ENCODE measurements around the gene AIFM1.

AIFM1 gene

DNA sequence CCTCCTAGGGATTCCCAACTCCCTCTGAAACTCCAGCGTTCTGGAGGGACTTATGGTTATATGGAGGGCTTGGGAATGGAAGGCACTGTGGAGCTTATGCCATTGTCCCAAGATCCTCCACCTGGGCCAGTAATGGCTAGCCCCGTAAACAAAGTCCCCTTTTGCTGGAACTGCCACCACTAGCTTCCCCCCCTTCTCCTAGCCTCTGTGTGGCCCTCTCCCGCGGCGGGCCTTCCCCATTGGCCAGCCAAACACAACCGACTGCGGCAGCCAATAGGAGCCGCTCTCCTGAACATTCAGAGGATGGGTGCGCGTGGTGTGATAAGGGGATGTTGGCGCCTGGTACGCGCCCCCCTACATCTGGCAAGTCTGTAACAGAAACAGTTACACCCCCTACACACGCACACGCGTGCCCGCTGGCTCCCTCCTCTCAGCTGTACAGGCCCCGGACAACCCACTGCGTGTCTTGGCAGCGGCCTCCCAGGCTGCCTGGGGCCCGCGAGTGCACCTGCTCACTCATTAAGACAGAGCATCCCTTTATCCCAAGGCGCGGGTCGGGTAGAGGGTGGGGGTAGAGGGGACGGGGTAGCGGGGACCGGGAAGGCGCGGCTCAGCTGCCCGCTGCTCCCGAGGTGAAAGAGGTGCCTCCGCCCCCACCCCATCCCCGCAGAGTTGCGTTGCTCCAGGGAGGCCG, 5.3 kb upstream of the AIFM1 start:
- peak; percentile 26 for DNase-seq

DNA sequence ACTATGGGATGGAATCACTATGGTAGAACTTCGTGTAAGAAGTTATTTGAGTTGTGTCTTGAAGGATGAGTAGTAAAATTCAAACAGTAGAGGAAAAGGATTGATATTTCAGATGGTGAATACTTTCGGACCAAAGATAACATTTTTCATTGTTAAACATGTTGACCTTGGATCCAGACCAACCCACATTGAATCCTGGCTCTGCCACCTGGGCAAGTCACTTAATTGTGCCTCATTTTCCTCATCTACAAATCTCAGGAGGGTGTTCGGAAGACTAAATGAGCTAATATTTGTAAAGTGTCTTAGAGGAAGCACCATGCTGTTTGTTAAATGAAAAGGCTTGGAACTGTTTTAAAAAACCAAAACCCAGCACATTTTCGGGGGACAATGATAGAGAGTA, 1.4 kb upstream of the AIFM1 start:
- DNase-seq = no peak

GRCh38 chrX:130166503-130166777, 799 bp upstream of the AIFM1 start:
- no peak for DNase-seq

- no peak for DNase-seq
Observed at GRCh38 chrX:130165181-130165702, 399 bp downstream of the AIFM1 start.

GRCh38 chrX:130163398-130163797, 2.2 kb downstream of the AIFM1 start:
- DNase-seq = no peak

DNA sequence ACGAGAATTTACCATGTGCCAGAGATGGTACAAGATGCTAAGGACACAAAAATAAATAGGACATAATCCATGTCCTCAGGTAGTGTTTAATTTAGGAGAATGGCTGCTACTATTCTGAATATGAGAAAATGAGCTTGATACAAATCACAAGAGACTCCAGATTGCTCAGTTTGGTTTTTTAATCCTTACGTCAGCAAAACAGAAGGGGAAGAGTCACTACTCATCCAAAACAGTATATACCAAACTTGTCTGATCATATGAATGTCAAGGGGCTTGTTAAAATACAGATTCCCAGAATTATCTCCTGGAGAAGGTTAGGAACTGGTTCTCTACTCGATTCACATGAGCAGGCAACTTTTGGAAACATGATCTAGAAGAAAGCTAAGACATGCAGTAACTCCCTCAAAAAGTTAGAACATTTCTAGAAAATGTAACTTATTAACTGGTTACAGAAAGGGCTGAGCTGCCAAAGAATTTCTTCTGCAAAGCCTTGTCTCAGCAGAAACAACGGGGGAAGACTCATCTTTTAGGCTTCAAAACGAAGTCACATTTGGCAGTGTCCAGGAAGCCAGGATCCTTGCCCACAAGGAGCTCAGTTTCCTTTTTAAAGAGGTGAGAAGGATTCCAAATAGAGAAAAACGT, 3.4 kb downstream of the AIFM1 start:
- no peak for DNase-seq

- DNase-seq = no peak
Observed at GRCh38 chrX:130159776-130160175, 5.9 kb downstream of the AIFM1 start.

DNA sequence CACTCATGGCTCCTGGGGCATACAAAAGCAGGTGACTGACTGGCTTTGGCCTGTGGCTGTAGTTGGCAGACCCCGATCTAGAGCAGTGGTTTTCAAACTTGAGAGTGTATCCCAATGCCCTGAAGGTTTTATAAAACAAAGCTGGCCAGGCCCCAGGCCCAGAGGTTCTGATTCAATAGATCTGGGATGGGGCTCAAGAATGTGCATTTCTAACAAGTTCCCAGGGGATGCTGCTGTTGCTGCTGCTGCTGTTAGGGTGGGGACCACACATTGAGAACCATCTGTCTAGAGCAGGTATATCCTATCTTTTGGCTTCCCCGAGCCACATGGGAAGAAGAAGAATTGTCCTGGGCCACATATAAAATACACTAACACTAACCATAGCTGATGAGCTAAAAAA, 7.3 kb downstream of the AIFM1 start:
- DNase-seq = no peak

GRCh38 chrX:130155564-130155963, 10.1 kb downstream of the AIFM1 start:
- DNase-seq = no peak

GRCh38 chrX:130147631-130148030, 18.0 kb downstream of the AIFM1 start:
- DNase-seq = no peak

GRCh38 chrX:130145123-130145522, 20.5 kb downstream of the AIFM1 start:
- DNase-seq = no peak

GRCh38 chrX:130144509-130144908, 21.1 kb downstream of the AIFM1 start:
- DNase-seq = no peak

- peak; percentile 58 for DNase-seq
Observed at GRCh38 chrX:130139474-130140201, 26.0 kb downstream of the AIFM1 start.

DNA sequence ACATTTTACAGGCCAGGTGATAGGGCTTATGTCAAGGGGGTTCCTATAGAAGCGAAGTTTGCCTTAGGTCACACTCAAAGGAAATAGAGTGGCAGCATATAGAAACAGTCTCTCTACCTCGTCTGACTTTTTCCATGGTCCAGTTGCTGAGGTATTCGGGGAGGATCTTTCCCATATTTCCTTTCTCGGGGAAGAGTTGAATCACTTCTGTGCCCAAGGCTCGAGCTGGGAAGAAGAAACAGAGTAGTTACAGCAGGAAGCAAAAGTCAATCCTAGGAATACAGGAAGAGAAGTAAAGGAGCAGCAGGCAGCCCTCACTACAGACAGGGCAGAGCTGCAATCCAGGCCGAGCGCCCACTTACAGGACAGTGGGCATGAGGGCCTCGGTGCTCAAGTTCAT, 28.7 kb downstream of the AIFM1 start:
- DNase-seq = no peak

- DNase-seq = no peak
Observed at GRCh38 chrX:130136496-130136895, 29.1 kb downstream of the AIFM1 start.

GRCh38 chrX:130130990-130131389, 34.7 kb downstream of the AIFM1 start:
- no peak for DNase-seq

GRCh38 chrX:130125091-130125874, 40.4 kb downstream of the AIFM1 start:
- no peak for DNase-seq

DNA sequence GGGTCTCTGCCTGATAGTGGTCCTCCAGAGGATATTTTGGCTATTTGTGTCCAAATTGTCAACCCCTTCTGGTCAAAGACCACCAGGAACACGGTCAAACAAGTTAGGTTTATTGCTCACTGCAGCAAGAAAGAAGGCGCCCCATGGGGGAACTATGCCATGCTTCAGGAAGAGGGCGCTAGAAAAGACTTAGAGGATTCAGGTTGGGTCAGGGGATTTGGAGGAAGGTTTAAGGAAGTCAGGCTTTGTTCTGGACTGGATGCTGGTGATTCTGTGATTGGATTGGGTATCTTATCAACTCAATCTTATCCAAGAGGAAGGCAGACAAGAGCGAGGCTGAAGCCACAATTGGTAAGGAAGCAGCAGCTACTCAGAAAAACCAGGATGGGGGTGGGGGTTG, 41.1 kb downstream of the AIFM1 start:
- DNase-seq = no peak

- DNase-seq = no peak
Observed at GRCh38 chrX:130121505-130121800, 44.2 kb downstream of the AIFM1 start.

- DNase-seq = no peak
Observed at GRCh38 chrX:130120746-130121504, 44.7 kb downstream of the AIFM1 start.

- DNase-seq = no peak
Observed at GRCh38 chrX:130120321-130120731, 45.3 kb downstream of the AIFM1 start.

GRCh38 chrX:130119312-130119898, 46.2 kb downstream of the AIFM1 start:
- DNase-seq = no peak

Data from NCI-H187 treated with DMSO at 0.1 percent for 48 hours (cell line).